H4 (cell line): ENCODE data around the gene GSG1L. TPM values are rescaled to one million over a fixed set of nuclear protein-coding genes. Genes with fewer than 3 reads are reported as not detected.

Experiments
- DNase-seq: peaks from one replicate; pipeline ENCODE4 v3.0.0-alpha.2; 2015; ENCODE audit warnings: low spot score
- total RNA-seq: library from RNA; depleted of rRNA; stranded (reverse); fragments of >200 nt; shearing (Covaris generic); gene quantifications from 2 replicates; pipeline ENCODE4 v1.2.3, GENCODE V29; 2014

Gene GSG1L
- total RNA-seq, 1 experiment from 2014 or later = 0.08 TPM

DNA sequence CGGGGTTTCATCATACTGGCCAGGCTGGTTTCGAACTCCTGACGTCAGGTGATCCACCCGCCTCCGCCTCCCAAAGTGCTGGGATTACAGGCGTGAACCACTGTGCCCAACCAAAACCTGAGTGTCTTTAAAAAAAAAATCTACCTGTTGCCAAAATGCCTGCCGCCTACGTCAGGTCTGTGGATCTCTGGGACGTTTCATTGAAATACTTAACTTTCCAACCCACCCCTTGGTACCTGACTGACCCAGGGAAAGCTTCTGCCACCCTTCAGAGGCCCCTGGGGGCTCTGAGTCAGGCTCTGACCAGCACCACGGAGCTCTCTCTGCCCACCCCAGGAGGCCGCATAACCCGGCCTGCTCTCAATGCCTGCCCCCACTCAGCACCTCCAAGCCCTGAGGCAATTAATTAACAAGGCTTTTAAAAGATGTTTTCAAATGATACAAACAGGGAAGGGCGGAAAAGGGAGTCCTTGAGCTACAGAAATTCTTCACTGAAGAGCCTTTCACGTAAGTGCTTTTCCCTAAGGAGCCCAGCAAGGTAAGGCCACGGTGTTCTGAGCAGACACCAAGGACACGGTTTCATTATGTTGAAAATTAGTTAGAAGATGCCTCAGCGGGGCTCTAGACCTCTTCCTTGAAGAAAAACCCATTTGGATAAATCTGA, 29.3 kb upstream of the GSG1L start:
- no peak for DNase-seq

DNA sequence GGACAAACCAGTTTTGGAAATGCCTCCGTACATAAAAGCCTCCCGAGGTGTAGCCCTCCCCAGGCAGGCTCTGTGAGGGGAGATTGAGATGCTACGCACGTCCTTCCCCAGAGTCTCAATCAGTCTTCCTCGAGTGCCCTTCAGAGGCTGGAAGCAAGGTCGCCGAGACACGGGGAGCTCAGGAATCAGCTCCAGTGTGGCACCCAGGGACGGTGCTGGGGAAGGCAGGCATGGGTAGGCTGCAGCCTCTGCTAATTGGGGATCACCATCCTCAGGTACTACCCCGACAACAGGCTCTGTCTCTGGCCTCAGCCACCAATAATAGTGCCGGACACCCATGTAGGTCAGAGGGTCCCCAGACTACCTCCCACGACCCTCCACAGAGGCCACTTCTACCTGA, 28.1 kb upstream of the GSG1L start:
- DNase-seq = no peak

DNA sequence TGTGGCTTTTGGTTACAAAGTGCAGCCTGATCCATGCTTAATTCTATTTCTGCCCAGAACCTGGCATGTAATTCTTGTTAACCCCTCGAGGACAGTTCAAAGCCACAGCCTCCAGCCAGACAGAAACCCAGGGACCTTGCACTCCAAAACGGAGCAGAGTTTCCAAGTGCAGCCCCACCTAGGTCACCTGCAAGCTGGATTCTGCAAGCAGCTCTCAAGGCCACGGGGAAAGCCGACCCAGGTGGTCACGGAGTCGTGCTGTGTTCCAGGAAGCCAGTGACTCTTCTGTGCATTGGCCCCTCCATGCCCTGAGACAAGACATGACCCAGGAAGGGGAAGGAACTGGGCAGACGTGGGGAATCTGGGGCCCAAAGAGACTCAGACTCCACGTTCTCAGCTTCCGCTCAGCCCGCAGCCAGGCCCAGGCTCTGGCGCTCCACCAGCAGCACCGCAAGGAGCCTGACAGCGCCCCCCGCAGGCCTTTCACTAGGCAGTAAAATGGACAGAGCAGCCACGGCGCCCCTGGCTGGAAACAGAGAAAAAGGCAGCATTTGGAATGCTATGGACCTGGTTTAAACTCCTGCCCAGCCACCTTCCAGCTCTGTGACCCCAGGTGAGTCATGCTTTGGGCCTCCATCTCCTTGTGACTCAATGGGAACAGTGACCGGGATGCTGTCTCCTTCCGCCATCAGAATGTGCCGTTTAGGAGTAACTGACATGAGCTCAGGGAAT, 27.3 kb upstream of the GSG1L start:
- DNase-seq = no peak

DNA sequence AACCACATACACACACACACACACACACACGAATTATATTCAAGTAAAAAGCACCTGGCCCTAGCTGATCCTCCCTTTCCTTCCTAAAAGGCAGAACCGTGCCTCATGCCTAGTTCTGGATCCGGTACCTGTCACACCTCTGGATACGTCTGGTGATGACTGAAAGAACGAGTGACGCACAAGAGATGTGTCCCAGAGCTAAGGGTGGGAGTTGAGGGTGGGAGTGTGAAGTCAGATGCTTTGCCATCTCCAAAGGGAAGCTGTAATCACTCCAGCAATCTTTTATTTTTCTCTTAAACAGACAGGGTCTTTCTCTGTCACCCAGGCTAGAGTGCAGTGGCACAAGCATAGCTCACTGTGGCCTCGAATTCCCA, 26.5 kb upstream of the GSG1L start:
- no peak for DNase-seq

DNA sequence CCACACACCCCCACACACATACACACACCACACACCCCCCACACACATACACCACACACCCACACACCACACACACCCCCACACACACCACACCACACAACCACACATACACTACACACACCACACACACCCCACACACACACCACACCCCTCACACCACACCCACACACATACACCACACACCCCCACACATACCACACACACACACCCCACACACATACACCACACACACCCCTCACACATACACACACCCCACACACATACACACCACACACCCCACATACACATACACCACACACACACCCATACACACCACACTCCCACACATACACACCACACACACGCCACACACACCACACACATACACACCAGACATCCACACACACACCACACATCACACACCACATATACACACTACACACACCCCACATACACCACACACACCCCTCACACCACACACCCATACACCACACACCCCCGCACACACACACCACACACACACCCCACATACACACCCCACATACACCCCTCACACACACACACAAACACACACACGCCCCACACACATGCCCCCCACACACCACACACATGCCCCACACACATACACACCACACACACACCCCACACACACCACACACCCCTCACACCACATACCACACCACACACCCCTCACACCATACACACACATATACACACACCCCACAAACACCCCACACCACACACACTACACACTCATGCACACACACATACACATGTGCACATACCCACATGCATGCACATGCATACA, 25.9 kb upstream of the GSG1L start:
- no peak for DNase-seq

DNA sequence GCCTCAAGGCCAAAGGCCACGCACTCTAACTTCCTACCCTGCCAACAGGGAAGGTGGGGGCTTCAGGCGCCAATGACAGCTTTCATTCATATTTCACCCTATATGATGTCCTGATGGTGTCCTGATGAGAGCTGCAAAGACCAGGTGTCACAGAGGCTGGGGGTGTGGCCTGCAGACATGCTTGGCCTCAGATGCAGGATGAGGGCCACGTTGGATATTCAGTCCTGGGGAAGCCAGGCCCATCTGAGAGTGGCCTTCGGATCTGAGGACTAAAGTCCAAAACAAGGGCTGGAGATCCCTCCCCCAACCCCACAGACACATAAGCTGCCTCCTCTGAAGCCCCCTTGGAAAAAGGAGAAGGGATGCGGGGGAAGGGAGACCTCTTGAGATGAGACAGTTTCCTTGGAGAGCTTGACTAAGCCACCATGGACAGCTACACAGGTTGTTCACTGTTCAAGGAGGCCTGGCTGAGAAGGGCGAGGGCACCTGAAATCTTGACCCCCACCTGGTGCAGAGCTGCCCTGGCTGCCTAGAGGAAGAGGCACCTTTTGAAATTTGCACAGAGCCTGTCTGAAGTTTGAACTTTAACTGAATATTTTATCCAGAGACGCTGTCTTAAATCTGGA, 24.3 kb upstream of the GSG1L start:
- DNase-seq = no peak

DNA sequence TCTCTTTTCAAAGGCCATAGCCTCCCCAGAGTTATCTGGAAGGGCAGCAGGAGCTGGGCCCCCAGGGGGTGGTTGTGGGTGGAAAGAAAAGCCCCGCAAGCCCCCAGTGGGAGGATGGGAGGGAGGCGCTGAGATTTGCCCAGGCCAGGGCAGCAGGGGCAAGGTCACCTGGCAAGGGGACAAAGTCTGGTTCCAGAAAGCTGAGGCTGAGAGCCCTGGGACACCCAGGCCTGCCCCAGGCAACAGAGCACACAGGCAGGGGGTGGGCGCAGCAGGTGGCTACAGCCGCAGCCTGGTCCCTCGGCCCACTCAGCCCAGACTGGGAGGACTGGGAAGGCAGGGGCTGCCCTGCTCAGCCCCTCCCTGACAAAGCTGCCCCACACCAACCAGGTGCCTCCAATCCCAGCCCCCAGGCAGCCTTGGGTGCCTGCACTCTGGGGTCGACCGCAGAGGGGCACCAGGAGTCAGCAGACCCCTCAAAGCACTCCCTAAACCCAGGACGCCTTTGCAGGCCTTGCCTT, 23.7 kb upstream of the GSG1L start:
- no peak for DNase-seq

DNA sequence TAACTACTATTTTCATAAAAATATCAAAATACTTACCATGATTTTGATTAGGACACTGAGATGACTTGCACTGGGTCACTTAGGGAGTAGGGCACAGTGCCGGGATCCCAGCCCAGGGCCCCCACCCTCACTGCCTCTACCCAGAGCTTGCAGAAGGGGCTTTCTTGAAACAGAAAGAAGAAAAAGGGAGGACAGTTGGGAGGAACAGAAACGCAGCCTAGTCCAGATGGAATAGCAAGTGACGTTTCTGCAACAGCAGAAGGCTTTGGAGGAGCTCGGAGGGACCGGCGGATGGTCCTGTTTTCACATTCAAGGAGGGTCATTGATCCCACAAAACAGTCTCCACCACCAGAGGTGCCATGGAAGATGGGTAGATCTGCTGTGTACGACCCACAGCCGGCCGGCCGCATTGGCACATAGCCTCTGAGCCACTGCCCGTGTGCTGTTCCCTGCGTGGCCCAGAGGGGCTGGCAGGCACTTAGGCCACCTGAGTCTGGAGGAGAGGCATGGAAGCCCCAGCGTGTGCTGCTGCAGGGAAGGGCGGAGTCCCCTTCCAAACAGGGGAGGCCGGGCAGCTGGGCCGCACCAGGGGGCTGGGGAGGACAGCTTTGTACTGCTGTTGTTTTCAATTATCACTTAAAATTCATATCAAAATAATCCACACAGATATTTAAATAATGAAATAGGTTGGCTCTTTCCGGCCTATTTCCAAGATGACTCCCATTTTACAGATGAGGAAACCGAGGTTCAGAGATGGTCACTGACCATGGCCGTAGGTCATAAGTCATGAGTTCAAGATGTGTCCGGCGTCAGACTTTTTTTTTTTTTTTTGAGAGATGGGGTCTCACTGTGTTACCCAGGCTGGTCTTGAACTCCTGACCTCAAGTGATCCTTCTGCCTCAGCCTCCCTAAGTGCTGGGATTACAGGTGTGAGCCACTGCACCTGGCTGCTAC, 22.9 kb upstream of the GSG1L start:
- DNase-seq = no peak

DNA sequence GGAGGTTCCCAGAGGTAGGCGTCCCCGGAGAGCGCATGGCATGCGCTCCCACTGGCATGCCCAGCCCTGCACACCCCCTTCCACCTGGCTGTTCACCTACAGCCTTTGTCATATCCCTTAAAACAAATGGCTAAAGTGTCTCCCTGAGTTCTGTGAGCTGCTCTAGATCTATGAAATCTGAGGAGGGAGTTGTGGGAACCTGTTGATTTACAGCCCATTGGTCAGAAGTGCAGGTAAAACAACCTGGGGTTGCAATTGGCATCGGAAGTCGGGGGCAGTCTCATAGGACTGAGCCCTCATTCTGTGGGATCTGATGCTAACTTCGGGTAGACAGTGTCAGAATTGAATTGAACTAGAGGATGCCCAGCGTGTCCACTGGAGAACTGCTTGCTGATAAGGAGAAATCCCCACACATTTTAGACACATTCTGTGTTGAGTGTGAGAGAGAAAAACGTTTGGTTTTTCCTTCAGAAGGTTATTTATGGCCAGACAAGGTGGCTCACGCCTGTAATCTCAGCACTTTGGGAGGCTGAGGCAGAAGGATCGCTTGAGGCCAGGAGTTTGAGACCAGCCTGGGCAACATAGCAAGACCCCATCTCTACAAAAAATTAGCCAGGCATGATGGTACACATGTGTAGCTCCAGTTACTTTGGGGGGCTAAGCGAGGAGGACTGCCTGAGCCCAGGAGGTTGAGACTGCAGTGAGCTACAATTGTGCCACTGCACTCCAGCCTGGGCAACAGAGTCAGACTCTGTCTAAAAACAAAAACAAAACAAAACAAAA, 22.1 kb upstream of the GSG1L start:
- no peak for DNase-seq

DNA sequence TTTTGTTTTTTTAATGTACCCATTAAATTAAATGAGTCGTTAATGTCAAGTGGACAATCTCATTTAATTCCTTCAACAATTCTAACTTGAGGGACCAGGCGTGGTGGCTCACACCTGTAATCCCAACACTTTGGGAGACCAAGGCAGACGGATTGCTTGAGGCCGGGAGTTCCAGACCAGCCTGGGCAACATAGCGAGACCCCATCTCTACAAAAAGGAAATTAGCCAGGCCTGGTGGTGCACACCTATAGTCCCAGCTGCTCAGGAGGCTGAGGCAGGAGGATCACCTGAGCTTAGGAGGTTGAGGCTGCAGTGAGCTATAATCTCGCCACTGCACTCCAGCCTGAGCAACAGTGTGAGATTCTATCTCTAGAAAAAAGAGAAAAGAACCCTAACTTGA, 20.7 kb upstream of the GSG1L start:
- no peak for DNase-seq

DNA sequence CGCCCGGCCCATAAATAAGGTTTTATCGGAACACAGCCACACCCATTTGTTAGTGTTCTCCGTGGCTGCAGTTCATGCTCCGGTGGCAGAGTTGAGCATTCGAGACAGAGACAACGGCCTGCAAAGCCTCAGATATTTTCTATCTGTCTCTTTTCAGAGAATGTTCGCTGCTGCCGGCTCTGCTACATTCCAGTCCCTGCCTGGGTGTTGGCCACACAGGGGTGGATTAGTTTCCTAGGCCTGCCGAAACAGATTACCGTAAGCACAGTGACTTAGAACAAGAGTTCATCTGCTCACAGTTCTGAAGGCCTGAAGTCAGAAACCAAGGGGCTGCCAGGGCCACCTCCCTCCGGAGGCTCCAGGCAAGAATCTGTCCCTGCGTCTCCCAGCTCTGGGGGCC, 19.1 kb upstream of the GSG1L start:
- DNase-seq = no peak

DNA sequence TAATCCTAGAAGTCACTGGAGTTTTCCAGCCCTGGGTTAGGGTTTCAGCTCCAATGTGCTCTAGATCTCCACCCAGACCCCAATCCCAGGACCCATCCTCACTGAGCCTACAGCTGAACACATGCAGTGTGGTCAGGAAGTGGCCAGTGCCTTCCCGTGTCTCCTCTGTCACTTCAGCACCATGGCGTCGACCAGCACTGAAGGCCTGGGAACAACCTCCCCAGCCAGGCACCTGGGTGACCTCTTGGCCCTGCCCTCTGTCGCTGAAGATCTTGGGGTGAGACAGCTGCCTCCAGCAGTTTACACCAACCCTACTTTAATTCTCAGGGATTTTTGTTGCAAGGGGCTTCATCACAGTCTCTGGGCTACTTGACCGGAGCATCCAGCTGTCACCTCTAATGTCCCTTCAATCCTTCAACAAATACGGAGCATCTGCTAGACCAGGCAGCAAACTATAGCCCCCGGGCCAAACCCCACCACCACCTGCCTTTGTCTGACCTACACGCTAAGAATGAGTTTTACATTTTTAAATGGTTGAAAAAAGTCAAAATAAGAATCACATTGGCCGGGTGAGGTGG, 18.0 kb upstream of the GSG1L start:
- DNase-seq = no peak

DNA sequence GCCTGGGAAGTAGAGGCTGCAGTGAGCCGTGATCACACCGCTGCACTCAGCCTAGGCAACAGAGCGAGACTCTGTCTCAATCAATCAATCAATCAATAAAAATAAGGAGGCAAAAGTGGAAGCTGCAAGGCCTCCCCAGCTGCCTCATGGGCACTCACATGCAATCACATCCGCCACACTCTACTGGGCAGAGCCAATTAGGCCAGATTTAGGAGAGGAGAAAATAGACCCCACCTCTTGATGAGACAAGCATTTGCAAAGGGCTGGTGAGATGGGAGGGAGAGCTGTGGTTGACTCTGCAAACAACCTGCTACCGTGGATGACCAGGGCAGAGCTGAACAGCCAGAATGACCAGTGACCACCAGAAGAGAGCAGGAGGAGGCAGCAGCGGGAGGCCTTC, 14.7 kb upstream of the GSG1L start:
- DNase-seq = no peak

DNA sequence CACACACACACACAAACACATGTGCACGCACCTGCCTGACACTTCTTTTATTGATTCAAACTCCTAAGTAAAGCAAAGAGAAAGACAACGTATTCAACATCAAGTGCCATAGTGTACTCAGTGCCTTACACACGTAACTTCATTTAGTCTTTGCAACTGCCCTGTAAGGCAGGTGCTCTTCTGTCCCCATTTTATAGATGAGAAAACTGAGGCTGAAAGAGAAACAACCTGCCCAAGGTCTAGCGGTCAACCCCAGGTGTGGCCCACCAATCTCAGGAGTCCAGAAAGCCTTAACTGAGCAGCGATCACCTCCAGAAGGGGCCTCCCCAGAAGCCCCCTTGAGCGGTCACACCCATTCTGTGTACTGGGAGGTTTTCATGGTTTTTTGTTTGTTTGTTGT, 10.3 kb upstream of the GSG1L start:
- DNase-seq = no peak

DNA sequence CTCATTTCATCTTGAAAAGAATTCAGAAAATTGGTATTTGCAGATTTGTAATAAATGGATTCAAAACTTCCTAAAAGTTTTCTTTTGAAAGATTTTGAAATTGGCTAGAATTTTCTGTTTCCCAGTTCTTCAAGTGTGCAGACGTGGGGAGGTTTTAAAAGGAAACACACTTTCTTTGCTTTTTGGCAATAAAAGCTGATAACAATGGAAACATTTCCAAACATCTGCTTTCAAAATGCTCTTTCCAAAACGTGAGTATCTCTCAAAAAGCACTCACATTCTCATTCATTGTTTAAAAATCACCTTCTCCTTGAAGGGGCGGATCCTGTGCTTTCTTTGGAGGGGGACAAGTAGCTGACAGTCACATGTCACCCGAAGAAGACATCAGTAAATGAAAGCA, 8.6 kb upstream of the GSG1L start:
- DNase-seq = no peak

DNA sequence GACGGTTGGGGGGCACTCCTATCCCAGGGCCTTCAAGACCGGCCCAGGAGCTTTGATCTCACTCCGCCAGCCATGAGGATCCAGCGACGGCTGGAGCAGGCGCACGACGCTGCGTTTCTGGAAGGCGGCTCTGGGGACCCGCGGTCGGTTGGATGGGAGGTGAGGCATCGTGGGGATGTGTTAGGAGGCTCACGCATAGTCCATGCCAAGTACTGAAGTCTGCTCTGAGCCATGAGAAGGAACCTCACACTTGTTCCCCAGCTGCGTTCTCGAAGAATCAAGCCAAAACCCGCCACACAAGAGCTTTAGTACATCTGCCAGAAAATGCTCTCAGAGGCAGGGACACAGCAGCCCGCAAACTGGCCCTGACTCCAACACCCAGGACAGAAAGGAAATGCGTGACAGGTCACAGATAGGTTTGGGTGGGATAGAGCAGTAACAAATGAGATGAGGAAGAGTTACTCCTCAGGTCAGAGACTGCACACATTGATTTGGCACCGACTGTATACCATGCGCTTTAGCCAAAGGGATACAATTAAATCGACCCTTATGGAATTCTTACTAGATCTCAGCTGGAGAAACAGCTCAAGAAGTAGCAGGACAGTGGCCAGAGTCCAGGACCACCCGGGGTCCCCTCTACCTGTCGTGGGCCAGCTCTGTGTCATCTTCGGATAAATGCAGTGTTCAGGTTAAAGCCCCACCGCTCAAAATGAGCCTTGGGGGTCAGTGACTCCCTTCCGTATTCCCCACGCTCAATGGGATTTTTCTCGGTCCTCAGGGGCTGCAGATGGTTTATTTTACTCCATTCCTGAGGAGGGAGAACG, 6.7 kb upstream of the GSG1L start:
- no peak for DNase-seq

DNA sequence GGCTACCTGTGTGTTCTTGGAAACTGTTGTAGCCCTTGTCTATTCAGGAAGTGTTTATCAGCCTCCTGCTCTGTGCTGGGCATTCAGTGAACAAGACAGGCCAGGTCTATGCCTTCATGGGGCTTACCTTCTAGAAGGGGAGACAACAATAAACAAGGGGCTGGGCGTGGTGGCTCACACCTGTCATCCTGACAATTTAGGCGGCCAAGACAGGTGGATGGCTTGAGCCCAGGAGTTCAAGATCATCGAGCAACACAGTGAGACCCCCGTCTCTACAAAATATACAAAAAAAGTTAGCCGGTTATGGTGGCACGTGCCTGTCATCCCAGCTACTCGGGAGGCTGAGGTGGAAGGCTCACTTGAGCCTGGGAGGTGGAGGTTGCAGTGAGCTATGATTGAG, 5.5 kb upstream of the GSG1L start:
- no peak for DNase-seq

DNA sequence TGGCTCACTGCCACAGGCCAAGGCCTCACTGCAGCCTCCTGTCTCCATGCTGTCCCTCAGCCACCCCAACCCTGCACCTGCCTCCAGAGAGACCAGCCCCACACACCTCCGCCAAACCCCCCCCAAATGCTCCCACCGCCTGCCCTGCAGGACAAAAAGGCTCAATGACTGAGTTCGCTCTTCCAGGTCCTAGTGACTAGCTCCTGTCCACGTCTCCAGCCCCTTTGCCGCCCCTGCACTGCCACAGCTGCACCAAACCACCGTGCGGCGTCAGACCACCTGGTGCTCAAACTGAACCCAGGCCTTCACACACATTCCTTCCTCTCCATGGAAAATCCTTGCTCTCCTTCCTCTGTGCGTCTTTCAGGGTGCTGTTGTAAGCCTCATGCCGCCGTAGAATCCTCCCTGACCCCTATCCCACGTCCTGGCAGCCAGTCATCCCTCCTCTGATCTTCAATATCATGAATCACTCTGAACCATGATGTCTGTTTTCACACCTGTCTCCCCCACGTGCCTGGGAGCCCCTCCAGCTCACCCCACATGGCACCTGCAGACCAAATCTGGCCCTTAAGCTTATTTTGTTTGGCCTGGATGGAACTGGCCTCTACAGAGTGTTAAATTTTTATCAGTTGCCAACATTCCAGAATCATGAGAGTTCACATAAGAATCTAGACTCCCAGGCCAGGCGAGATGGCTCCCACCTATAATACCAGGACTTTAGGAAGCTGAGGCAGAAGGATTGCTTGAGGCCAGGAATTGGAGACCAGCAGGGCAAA, 4.3 kb upstream of the GSG1L start:
- DNase-seq = no peak
